HG03060 (cell line): ENCODE data around the gene GYG1.
A peak's percentile ranks its signal among the peaks of the same experiment; 100 is the strongest.
"Not testable (repeated sequence)": the region's sequence is repeated elsewhere in the genome, so short reads cannot be mapped to it uniquely, and the experiment has no call there.

Experiments used
- ATAC-seq: cut with Tn5 transposase; IDR thresholded peaks from one replicate; pipeline ENCODE4 v1.9.1; 2021; ENCODE audit warnings: low read depth, moderate number of reproducible peaks; ENCODE audit not compliant: unreplicated experiment

Gene GYG1

DNA sequence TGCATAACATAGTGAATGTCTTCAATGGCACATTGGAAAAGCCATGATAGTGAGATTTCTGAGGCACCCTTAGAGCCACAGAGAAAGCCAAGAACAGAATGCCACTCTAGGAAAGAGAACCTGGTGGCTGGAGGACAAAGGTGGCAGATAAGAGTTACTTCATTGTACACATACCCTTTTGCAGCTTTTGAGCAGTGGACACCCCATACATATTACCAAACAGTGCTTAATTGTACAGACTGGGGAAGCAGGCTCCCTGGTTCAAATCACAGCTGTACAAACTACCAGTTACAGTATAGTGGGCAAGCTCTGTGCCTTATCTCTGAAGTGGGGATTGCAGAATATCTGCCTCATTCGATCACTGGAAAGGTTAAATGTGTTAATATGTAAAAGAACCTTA is 10.1 kb upstream of the GYG1 start:
- ATAC-seq = no peak

DNA sequence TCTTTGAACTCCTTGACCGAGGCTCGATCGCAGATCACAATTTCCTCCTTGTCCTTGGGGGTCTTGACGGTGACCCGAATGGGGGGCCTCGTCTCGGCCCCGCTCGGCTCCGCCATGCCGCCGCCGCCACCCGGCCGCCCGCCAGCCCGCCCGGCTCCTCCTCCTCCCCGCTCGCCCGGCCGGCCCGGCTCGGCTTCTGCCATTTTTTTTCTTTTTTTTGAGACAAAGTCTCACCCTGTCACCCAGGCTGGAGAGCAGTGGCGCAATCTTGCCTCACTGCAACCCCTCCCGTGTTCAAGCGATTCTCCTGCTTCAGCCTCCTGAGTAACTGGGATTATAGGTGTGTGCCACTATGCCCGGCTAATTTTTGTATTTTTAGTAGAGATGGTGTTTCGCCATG is 3.8 kb upstream of the GYG1 start:
- not testable (repeated sequence) for ATAC-seq

DNA sequence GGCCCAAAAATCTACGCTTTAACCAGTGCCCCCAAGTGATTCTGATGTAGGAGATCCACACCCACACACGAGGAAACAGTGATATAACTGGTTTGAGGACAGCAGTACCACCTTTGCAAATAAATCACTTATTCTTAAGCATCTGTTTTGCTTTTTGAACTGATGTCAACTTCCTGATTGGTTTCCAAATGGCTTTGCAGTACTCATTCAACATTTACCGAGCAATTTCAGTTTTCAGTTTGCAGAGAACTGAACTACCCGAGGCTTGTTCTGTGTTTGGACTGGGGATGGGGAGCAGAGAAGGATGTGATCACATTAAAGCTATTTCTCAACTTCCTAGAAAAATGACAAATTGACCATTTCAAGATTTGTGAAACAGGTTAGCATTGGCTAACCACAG is 1.1 kb upstream of the GYG1 start:
- ATAC-seq = peak; percentile 33

- ATAC-seq = no peak
Observed at GRCh38 chr3:148992027-148992634, 791 bp downstream of the GYG1 start.

- no peak for ATAC-seq
Observed at GRCh38 chr3:148992635-148993255, 1.4 kb downstream of the GYG1 start.

DNA sequence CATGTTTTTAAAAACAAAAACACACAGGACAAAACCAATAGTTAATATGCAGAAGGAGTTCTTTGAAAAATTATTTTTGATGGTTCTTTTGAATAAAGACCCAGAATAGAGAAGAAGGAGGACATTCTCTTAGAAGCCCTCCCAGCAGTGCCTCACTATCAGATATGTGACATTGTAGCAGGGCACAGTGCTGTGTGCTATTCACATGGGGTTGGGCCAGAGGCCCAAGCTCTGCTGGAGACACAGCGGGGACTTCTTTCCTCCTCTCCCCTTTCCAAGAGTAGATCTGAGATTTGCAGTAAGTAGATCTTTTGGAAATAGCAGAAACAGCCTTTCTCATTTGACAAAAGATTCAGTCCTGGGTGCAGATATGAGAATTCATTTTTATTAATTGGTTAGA is 6.3 kb downstream of the GYG1 start:
- no peak for ATAC-seq

DNA sequence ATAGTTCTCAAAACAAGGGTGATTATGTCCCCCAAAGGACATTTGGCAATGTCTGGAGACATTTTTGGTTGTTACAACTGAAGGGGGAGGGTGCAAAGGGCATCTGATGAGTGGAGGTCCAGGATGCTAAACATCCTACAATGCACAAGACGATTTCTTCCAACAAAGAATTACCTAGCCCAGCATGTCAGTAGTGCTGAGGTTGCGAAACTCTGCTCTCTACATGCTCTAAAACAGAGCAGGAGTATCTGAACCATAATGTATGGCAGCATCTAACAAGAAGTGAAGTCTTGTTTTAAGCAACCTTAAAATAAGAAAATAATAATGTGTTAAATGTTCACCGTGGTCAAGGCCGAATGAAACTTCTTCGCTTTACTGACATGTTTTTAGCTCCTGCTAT is 7.0 kb downstream of the GYG1 start:
- no peak for ATAC-seq

DNA sequence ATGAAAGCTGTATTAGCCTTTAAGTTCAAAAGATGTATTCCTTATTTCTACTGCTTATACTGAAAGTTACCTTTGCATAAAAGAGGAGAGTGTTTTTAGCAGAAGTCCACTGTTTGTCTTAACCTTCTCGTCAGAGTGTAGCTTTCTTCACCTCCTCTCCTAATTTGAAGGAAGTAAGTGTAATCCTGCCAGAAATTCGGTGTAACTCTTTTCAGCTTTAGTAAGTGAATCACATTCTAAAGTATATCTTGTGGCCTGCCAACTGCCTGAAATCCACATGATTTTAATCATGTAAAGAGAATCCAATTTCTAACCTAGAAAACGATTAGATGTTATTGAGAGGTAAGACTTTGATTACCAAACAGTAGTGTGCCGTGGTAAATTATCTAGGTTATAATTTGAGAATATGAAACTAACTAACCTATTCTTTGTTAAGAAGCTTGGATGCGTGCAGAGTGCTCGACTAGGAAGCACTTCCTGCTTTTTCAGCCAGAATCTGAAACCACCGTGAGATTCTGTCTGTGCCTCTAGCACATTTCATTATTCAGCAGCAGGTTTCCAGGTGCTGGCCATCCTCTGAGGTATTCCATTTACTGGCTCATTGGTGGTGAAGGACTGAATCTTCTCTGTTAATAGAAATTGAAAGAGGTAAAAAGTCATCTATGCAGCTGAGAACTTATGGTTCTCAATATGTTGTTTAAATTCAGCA is 7.5 kb downstream of the GYG1 start:
- ATAC-seq = no peak

DNA sequence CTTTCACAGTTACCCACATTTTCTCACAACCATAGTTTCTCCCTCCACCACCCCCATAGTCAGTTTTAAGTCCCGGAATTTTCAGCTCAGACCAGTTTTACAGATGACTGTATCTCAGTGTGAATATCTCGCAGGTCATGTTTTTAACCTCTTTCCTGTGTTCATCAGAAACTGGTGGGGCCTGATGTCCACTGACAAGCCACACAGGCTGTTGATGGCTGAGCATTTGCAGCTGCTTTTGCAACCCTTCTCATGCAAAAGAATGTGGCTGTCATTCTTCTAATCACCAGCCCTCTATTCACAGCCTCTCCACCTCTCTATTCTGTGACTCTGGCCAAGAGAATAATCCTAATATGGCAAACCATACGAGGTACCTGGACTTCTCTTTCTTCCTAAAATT is 8.5 kb downstream of the GYG1 start:
- no peak for ATAC-seq

GRCh38 chr3:149000206-149000745 is 8.9 kb downstream of the GYG1 start:
- no peak for ATAC-seq

DNA sequence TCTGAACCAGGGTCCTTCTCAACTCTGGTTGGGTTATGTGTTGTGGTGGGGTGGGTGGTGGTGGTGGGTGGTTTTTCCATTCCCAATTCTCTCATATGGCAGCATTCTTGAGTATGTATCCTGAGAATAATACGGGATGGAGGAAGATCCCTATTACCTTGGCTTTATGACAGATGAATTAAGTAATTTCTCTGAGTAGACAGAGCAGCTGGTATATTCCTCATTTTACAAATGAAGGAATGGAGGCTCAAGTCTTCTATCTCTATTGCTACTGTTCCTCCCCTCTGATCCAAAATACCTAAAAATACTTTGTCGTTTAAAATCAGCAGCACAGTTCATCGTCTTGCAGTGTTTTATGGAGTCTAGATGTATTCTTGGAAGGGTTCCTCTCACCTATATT is 10.4 kb downstream of the GYG1 start:
- no peak for ATAC-seq

- ATAC-seq = peak; percentile 89
Observed at GRCh38 chr3:149003653-149004305, 12.4 kb downstream of the GYG1 start.

DNA sequence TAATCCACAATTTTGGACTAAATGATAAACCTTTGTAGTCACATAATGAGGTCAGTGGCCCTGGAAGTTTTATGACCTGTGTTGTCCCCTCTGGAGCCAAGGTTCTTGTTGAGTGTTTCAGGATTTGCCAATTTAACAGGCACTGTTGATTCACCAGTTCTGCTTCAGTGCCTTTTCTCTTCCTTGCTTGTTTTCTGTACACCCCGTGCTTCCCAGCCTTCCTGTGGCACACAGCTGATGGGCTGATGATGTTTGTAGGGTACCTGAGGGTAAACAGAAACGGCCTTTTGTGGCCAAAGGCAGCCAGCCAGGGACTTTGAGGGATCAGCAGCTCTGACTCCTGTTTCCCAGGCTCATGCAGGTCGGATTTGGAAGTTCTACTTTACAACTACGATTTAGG is 13.3 kb downstream of the GYG1 start:
- ATAC-seq = no peak

- ATAC-seq = no peak
Observed at GRCh38 chr3:149005416-149005815, 14.1 kb downstream of the GYG1 start.

DNA sequence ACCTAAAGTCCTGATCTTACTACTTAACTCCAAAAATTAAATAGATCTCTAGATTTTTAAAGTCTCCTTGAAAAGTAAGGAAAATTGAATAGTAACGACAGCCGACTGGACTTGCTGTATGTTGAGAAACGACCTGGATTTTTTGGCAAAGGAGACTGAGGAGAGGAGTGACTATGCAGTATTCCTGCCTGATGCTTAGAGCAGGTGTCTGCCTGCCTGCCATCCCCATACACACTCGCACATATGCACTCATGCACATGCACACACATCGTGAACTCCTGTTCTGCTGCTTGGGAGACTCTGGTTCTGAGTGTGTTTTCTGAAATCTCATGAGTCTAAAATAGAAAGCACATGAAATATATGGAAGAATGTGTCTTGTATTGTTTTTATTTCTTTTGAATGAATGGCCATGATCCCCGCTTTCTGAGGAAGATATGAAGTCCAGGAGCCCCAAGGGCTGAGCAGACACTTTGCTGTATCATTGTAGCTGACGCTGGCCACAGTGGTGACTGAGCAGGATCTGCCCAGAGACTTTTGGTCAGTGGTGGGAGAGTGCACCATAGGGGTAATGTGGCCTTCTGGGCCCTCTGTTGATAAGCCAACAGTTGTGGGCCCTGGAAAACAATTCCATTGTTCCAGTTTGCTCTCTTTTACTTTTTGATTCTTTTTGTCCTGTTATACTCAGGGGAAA is 16.4 kb downstream of the GYG1 start:
- ATAC-seq = no peak

DNA sequence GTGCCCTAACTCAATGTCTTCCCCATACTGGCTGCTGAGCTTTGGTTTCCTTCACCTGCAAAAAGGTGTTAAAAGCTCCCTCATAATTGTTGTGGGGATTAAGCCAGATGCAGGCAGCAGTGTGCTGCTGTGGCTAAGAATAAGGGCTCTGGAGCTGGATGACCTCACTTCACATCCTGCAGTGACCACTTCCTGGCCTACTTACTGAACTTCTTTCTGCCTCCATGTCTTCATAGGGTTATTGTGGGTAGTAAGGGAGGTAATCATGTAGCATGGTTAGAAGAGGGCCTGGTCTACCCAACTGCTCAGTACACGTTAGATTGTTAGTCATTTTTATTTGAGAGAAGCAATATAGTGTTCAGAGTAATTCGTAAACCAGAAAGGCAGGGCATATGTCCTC is 18.4 kb downstream of the GYG1 start:
- ATAC-seq = peak; percentile 59

DNA sequence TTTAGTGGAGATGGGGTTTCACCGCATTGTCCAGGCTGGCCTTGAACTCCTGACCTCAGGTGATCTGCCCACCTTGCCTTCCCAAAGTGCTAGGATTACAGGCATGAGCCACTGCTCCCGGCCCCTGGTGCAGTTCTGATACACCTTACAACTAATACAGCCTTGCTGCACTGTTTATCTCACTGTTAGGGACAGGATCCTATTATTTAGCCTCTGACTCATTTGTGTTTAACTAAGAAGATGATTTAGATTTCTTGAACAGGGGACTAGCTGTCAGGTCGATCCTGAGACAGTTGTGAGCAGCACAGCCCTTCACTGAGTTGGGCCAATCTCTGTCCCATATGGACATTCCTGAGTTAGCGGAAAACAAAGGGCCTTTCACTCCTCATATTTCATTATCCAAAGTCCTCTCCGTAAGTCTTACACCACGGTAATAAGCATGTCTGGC is 19.2 kb downstream of the GYG1 start:
- no peak for ATAC-seq

- ATAC-seq = no peak
Observed at GRCh38 chr3:149010966-149011365, 19.6 kb downstream of the GYG1 start.

DNA sequence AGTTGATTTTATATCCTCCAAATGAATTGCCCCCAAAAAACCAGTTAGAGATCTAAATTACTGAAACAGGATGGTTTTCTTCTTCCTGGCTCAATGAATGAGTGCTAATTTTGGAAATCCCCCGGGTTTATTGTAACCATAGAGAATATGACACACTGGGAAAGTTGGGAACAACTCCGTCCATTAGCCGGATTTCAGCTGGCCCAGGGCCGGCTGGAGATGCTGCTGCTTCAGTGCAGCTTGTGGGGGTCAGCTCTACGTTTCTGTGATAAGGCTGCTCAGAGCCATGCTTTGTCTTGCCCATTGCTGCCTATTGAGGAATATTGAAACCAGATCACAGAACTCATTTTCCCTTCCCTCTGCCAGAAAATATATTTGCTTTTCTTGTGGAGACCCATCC is 20.3 kb downstream of the GYG1 start:
- ATAC-seq = no peak

DNA sequence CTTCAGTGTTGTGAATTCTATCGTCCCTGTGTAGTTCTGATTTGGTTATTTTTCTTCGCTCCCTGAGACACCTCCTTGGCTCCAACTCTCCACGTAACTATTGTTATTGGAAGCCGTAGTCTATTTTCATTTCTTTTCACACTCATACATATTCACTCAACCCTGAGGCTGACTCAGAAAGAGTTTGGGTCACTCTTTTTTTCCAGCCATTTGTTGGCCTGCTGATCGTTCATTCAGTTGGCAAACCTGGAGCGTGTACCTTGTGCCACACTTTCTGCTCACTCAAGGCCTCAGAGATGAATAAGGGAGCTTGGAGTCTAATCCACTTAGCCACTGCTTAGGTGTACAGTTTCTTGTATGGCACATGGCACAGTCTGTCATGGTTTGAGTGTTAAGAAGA is 22.4 kb downstream of the GYG1 start:
- no peak for ATAC-seq

DNA sequence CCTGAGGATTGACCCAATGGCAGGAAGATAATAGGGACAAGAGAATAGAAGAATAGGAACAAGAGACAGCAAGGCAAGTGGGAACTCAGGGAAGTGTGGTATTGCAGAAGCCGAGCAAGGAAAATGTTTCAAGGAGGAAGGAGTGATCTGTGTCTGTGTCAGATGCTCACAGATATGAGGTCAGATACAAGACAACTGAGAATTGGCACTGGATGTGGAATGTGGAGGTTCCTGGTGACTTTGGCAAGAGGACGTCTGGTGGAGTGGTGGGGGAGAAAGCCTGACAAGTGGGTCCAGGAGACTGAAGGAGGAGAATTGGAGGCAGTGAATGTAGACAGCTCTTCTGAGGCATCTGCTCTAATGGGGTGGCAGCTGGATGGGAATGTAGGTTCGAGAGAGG is 24.1 kb downstream of the GYG1 start:
- no peak for ATAC-seq
